Measurements from ENCODE around the gene PMAIP1.

PMAIP1 gene

DNA sequence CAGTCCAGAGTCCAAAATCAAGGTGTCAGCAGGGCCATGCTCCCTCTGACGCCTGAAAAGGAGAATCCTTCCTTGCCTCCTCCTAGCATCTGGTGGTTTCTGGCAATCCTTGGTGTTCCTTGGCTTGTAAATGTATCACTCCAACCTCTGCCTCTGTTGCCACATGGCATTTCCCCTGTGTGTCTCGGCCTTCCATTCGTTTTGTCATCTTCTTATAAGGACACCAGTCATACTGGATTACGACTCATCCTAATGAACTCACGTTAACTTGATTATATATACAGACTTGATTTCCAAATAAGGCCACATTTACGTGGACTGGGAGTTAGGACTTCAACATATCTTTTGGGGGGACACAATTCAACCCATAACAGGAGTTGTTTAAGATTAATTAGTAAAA is 15.8 kb downstream of the PMAIP1 start:
- no peak for FAIRE-seq

DNA sequence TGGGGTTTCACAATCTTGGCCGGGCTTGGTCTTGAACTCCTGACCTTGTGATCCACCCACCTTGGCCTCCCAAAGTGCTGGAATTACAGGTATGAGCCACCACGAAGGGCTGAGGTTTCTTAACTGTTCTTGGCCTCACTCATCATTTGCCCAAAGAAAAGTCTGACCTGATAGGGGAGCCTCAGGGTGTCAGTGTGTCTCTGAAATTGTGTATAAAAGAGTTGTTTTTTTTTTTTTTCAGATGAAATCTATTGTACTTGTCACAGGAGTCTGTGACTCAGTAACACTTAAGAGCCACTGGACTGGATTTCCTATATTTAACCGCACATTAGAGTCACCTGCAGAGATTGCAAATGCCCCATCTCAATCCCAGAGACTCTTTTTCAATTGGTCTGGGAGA is 16.9 kb downstream of the PMAIP1 start:
- no peak for FAIRE-seq

DNA sequence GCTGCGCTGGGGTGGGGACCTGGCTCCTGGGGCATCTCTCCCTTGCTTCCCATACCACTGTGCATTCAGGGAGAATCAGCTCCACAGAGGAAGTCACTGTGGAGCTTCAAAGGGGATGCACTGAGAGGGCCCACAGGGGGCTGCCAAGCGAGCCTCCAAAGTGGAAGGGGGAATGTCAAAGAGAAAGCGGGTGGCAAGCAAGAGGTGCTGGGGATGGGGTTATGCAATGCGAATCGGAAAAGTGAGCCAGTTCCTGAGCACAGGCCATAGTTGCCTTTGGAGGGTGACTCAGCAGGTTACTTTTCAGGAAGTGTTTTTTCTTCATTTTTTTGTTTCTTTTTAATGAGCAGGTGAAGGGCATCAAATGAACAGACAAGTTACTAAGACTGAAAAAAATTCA is 17.6 kb downstream of the PMAIP1 start:
- FAIRE-seq, result no peak

DNA sequence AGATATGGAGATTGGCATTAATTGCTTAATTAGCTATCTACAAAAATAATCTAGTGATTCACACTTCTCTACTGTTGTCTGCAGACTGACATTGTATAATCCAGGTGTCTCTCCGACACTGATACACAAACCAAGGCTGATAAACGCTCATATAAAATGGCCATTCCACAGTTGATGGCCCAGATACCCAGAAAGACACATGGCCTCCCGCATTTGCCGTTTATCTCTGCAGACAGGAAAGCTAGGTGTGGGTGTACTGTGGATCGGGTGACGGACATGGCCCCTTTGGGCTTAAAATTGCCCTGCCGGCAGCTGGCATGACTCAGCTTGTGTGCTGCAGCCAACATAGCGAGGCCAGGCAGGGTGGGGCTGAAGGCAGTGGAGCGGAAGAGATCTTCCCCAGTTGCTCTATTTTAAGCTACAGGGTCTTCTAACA is 18.5 kb downstream of the PMAIP1 start:
- no peak for FAIRE-seq

DNA sequence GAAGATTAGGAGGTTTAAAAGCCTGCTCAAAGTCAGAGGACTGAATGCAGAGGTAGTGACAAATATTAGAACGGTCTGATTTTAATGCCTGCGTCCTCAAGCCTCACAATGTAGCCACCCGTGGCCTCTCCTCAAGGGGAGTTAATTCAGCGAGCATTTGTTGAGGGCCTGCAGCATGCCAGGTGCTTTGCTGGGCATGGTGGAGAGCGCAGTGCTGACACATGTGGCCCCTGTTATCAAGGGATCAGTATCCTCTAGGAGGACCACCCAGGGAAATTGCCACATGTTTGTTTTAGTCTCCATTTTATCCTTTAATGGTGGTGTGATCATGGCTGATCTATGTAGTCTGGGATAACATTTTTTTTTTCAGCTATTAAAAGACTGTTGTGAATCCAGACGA is 19.2 kb downstream of the PMAIP1 start:
- FAIRE-seq, result no peak

DNA sequence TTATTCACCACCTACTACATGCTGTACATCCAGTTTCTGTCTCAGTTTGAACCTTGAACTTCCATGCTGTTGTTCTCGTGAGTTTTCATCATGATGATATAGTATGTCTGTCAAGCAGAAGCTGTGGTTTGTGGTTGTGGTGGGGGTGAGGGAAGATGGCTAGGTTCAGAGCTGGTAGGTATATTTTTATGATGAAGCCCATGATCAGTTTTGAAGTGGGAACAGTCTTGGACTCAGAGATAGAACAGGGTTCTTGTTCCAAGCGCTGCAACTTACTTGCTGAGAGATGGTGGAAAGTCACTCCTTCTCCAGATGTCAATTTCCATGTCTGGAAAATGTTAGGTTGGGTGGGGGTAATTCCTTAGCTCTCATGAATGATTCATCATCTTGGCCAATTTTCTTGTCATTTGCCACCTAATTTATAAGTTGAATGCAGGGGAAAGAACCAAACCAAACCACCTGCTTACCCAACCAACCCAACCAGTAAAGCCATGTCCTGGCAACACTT is 21.6 kb downstream of the PMAIP1 start:
- no peak for FAIRE-seq

DNA sequence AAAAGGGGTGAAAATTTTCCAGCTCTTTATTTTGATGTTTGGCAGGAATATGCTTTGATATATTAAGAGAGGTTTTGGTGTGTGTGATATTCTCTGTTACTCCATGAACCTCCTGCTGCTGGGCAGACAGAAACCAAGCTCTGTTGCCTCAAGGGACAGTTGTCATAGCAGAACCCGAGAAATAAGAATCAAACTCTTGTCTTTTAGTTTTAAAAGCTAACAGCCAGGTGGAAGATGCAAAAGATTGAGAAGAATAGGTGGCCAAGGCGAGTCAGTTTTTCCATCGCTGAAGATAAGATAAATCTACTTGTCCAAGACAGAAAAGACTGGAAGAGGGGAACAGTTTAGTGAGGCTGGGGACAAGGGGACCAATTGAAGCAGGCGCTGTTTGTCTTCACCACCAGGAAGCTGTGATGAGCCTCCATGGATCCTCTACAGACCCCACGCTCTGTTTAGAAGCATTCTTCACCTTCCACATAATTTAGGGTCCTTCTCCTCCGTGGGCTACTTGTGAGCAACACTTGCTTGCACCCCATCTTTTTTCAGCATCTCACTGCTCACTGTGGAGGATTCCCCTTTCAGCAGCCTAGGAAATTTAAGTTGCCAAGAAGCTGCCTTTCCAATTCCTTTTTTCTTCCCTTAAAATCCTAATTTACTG is 23.9 kb downstream of the PMAIP1 start:
- no peak for FAIRE-seq

DNA sequence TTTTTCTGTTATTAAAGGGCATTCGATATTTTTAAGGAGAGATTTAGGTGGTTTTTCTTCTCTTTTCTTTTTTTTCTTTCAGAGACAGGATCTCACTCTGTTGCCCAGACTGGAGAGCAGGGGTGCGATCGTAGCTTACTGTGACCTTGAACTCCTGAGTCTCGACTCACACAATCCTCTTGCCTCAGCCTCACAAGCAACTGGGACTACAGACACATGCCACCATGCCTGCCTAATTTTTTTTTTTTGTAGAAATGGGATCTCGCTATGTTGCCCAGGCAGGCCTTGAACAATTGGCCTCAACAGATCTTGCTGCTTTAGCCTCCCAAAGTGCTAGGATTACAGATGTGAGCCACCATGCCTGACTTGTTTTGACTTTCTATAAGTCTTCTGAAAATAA is 26.3 kb downstream of the PMAIP1 start:
- no peak for FAIRE-seq

DNA sequence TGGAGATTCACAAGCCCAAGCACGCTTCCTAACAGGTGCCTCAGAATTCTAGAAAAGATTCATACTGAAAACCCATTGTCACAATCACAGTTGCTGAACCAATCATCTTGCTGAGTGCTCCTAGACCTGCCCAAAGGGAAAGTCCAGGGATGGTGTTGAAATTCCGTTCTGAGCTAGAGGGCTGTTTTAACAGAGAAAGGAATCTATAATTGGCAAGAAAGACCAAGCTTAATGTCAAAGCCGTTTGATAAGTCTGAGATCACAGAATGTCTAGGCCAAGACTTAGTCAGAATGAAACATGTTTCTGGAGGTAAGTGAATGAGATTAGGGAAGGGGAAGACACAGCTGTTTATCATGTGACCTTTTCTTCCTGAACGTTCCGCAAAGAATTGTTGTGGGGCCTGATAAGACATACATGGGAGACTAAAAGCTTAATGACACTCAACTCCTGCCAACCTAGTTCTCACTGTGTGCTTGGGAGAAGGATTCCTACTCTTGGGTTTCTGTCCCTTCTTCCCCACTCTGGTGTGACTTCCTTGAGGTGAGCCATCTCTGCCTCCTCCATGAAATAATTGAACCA is 27.5 kb downstream of the PMAIP1 start:
- FAIRE-seq, result no peak

DNA sequence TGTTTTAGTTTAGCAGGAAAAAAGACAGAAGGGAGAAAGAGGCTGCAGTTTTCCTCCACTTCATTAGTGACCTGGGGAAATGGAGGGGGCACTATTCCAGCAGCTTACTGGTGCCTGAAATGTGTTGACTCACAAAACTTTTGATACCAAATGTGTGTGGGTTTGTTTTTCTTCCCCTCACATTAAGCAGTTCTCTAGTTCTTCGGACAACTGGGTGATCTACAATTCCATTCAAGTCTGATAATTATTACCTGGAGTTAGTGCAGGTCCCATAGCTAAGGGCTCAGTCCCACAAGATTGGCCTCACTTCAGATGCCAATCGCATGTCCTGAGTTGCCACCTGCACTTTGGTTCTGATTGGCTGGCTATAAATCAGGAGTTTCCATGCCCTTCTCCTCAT is 28.4 kb downstream of the PMAIP1 start:
- FAIRE-seq, result no peak

DNA sequence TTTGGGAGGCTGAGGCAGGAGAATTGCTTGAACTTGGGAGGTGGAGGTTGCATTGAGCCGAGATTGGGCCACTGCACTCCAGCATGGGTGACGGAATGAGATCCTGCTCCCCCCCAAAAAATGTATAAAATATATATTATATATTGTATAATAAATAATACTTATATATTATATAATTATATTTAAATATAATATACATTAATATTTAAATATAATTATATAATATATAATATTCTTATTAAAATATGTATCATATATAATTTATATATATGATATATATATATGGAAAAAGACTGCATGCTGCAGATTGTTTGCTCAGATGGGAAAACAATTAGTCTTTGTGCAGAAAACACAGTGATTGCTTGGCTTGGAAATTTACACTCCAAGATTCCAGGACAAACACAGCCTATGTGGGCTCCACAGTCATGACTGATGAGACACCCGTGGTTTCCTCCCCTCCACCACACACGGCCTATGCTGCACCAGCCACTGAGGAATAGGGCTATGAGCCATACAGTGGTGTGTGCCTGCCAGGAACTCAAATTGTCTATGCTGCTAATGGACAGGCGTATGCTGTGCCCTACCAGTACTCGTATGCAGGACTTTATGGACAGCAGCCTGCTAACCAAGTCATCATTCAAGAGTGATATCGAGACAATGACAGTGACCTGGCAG is 30.0 kb downstream of the PMAIP1 start:
- no peak for FAIRE-seq

DNA sequence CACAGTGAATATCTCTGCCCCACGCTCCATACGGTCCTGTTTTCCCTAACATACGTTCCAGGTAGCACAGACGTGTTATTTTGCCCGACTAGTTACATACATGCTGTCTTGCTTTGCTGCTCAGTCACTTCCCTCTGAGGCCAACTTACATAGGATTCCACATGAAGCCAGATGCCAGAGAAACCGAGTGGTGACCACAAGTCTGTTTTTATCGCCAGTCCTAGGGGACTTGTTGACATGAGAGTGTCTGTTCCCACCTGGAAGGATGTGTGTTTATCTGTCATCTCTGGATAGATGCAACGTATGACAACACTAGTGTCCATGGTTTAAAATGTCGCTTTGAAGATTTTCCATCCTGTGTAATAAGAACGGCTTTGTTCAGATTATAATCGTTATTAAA is 32.6 kb downstream of the PMAIP1 start:
- FAIRE-seq, result no peak

DNA sequence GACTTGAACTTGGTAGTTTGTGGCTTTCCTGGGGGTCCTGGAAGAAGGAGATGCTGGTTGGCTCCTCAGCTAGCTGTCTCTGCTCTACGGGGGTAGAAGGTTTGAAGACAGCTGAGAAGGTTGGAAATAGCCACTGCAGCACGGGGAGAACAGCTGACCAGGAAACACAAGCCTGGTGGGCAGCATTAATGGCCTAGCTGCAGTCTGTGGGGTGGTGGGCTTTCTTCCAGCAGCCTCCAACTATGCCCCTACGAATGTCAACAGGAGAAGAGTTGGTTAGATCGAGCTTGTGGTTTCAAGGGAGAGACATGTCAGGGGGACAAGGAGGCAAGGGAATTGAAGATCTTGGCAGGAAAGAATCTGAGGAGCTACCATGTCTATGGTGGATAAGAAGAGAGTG is 38.9 kb downstream of the PMAIP1 start:
- FAIRE-seq, result no peak

DNA sequence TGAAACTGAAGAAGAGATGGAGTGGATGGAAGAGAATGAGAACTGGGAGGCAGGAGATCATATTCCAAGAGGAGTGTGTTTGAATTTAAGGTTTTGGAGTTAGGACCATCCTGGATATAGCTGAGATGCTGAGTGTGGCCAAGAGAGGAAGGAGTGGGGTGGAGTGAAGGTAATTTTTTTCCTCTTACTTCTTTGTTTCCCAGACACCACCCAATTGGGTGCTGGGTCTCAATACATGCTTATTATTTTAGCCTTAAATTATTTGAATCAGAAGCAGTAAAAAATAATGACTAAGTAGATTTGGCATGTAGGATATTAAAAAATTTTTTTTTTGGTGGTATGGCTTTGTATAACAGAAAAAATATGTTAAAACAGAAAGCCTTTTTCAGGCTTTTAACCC is 39.3 kb downstream of the PMAIP1 start:
- no peak for FAIRE-seq

DNA sequence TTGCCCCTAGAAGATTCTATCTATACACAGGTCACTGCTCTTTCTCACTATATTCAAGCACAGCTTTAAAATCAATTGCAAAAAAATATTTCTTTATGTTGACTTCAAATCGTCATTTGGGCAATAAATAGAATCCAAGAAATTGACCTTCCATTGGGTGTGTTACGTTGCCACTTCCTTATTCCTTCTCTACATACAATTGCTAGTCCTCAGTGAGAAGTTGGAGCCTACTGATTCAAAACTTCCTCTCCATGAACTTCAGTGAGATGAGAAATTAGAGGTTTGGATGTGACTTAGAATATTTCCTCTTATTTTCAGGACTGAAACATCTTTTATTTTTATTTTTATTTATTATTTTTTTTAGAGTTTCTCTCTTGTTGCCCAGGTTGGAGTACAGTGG is 40.3 kb downstream of the PMAIP1 start:
- no peak for FAIRE-seq

DNA sequence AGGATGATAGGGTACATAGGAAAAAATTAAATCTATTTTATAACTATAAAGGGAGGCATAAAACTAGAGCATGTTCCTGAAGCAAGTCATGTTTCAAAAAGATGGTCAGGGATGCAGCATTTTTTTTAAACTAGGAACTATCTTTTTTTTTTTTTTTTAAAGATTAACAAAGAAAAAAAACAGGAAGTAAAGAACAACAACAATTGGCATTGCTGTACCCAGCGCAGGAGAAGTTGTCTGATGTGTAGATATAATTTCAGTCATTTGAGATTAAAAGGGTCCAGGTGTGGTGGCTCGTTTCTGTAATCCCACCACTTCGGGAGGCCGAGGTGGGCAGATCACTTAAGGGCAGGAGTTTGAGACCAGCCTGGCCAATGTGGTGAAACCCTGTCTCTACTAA is 41.5 kb downstream of the PMAIP1 start:
- no peak for FAIRE-seq

DNA sequence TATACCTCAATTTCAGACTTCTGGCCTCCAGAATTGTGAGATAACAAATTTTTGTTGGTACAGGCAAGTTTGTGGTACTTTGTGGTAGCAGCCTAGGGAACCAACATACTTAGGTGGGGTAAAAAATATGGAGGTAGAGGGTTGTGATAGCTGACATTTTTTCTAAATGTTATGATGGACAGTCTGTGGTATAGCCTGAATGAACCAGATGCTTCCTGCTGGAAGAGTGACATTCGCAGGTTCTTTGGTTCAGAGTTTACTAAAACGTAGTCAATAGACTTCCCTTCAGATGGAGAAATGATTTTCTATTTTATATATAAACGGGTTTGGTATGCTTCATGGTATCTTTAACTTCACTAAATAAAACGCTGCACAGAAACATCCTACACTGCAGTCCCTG is 42.8 kb downstream of the PMAIP1 start:
- no peak for FAIRE-seq

DNA sequence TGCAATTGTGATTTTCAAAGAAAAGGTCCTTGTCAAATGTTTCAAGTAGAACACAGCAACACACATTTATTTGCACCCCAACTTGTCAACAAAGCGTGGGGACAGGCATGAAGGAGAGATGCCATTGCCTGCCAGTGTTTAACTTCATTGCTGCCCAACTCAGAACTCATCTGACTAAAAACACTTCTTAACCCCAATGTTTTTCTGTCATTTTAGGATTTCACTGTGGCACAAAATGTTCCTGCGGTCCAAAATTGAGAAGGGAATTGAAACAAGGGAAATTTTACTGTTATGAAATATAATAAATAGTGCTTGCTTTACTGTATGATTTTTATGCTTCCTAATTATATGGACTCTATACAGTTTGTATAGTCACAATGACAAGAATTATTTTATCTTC is 45.7 kb downstream of the PMAIP1 start:
- FAIRE-seq, result no peak

DNA sequence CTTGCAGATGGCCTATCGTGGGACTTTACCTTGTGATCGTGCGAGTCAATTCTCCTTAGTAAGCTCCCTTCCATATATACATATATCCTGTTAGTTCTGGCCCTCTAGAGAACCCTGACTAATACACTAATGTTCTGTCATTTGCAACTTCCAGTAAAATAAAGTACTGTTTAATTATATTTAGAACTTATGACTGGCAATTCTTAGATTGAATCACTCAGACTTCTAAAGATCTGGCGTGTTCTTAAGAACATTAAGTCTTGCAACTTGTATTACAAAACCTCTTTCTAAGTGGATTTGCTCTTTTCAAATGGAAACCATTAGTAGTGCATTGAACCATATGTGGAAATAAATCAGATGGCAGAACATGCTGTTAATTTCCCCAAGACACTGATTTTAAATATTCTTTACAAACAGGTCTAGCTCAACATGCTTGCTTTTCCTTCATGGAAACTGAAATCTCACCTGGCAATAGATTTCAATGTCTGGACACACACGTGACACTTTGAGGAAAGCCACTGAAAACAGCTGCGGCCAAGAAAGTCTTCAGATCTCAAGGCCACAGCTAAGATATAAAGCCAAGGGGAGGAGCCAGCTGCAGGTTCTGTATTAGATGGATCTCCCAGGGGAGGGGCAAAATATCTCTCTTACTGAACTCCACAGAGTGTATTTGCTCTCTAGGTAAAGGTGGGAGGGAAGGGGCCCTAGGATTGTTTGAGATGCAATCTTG is 50.6 kb downstream of the PMAIP1 start:
- FAIRE-seq, result no peak

DNA sequence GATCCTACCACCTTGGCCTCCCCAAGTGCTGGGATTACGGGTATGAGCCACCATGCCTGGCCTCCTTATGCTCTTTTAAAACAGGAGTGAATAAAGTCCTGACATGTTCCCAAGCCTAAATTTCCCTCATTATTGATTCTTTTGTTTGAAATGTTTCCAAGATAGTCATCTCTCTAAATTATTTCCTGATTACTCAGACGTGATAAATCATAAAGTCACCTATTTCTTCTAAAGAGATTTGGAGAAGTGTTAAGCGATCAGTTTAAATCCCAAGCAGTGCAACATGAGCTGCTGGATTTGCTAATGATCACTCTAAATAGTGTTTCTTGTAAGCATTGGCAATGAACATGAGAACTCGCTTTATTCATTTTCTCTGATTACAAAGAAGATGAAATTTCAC is 51.8 kb downstream of the PMAIP1 start:
- no peak for FAIRE-seq

DNA sequence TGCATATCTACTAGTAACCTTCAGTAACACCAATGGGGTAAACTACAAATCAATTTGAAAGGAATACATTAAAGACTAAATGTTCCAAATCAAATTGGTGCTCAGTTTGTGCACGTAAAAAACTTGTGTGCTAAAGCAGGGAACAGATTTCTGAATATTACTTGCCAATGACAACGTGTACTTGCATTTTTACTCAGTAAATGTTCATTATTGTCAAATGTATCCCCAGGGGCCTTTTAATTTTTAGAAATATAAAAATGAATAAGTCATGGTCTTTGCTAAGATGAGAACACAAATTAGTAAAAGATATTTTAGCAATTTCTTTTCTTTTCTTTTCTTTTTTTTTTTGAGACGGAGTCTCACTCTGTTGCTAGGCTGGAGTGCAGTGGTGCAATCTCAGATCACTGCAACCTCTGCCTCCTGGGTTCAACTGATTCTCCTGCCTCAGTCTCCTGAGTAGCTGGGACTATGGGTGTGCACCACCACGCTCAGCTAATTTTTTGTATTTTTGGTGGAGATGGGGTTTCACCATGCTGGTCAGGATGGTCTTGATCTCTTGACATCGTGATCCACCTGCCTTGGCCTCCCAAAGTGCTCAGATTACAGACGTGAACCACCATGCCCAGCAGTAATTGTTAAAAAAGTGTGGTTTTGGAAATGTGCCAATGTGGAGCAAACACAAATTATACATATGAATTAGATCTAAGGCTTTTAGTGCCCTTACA is 52.6 kb downstream of the PMAIP1 start:
- FAIRE-seq, result no peak

All from colon (tissue), 2 donors.